Esophagus squamous epithelium (tissue), 4 donors: ENCODE results near the gene C13orf42.

Experiments
- CTCF ChIP-seq, 6 experiments: fragments of 450-650 bp in 4 of 6; fragments of 200-600 bp in 2 of 6; sonication (generic) in 2 of 6; IDR thresholded peaks; one replicate each; pipeline ENCODE4 v1.5.1; 2016 to 2019; ENCODE audit warnings: antibody characterized with exemption in 6 of 6, mild to moderate bottlenecking in 4 of 6, moderate library complexity in 4 of 6
- POLR2A ChIP-seq, 4 donors: fragments of 450-650 bp; IDR thresholded peaks; one replicate each; pipeline ENCODE4 v1.6.1; 2017; ENCODE audit warnings: antibody characterized with exemption in 4 of 4, mild to moderate bottlenecking in 4 of 4, moderate library complexity in 3 of 4

- no peak for TF ChIP-seq CTCF (IDR thresholded peaks at IDR 0.05)
- TF ChIP-seq POLR2A (IDR thresholded peaks at IDR 0.05), result no peak
Observed at GRCh38 chr13:51096131-51096530, 14.9 kb downstream of the C13orf42 start.
